Breast epithelium (tissue), 4 donors: ENCODE results near the gene LHFPL3. TPM values are rescaled to one million over a fixed set of nuclear protein-coding genes. Genes with fewer than 3 reads are reported as not detected.

ENCODE experiments used
- DNase-seq, 2 donors: peaks; one replicate each; pipeline ENCODE4 v3.0.0-alpha.2; 2019; ENCODE audit warnings: low spot score in 2 of 2
- H3K27ac ChIP-seq, 2 donors: fragments of 200-600 bp; sonication (generic) in 1 of 2; one replicate each; pipeline ENCODE4 v1.5.1; 2016 to 2019; ENCODE audit warnings: mild to moderate bottlenecking in 1 of 2
- H3K27me3 ChIP-seq, 2 donors: fragments of 200-600 bp; sonication (generic) in 1 of 2; one replicate each; pipeline versions ENCODE4 v1.5.1 to v1.6.0; 2017 to 2019; ENCODE audit warnings: control low read depth in 1 of 2, mild to moderate bottlenecking in 1 of 2
- H3K36me3 ChIP-seq: fragments of 200-600 bp; one replicate; pipeline ENCODE4 v1.5.1; 2019
- H3K4me1 ChIP-seq, 2 donors: fragments of 200-600 bp; sonication (generic); one replicate each; pipeline ENCODE4 v1.5.1; 2016 to 2019; ENCODE audit warnings: control low read depth in 1 of 2
- H3K4me3 ChIP-seq, 3 donors: fragments of 200-600 bp; sonication (generic); 1 replicate in 2 of 3; 2 replicates in 1 of 3; pipeline ENCODE4 v1.5.1; 2016 to 2019; ENCODE audit warnings: mild to moderate bottlenecking in 3 of 3, moderate library complexity in 2 of 3
- H3K9me3 ChIP-seq, 2 donors: fragments of 200-600 bp; sonication (generic) in 1 of 2; one replicate each; pipeline ENCODE4 v1.5.1; 2016 to 2019; ENCODE audit warnings: control low read depth in 1 of 2
- POLR2A ChIP-seq: fragments of 450-650 bp; IDR thresholded peaks from one replicate; pipeline ENCODE4 v1.6.1; 2016; ENCODE audit warnings: antibody characterized with exemption, mild to moderate bottlenecking, moderate library complexity
- POLR2AphosphoS5 ChIP-seq, 3 donors: sonication (generic); formaldehyde crosslinking; IDR thresholded peaks; one replicate each; pipeline ENCODE4 v1.6.1; 2017; ENCODE audit warnings: antibody characterized with exemption in 3 of 3
- intact Hi-C: fragments of 100-400 bp; cut with DNase I; formaldehyde crosslinking; loops from one replicate; pipeline ENCODE4 v1.15.1; 2023; ENCODE audit warnings: low total_unique reads
- total RNA-seq, 3 donors: library from RNA; depleted of rRNA; stranded (reverse); fragments of >200 nt; gene quantifications; one replicate each; pipeline ENCODE4 v1.1.0, GENCODE V29; 2016
- TF ChIP-seq, protein P1 (sequence below), 3 donors: fragments of 450-650 bp; IDR thresholded peaks; one replicate each; pipeline ENCODE4 v1.5.1; 2016 to 2017; ENCODE audit warnings: antibody characterized with exemption in 3 of 3, mild to moderate bottlenecking in 3 of 3, moderate library complexity in 3 of 3

The LHFPL3 gene
- total RNA-seq, 3 donors from 2014 or later, result not detected

- Histone ChIP-seq H3K36me3 (no peaks in the 10 kb centered on the region), H3K4me3 (no peak overlapping the region), H3K4me1 (peaks cover 0 to 2% of the 10 kb centered on the region in 2 donors), H3K27me3 (no peaks in the 10 kb centered on the region), H3K9me3 (no peaks in the 10 kb centered on the region), H3K27ac (no peak overlapping the region)
- intact Hi-C loops, result loop anchor here (10.0 kb wide), 1 partner anchor 86 kb away; no protein-coding TSS in a partner anchor
- DNase-seq, result no peak
- no peak for TF ChIP-seq POLR2AphosphoS5 (IDR thresholded peaks at IDR 0.05)
- TF ChIP-seq, protein P1, sequence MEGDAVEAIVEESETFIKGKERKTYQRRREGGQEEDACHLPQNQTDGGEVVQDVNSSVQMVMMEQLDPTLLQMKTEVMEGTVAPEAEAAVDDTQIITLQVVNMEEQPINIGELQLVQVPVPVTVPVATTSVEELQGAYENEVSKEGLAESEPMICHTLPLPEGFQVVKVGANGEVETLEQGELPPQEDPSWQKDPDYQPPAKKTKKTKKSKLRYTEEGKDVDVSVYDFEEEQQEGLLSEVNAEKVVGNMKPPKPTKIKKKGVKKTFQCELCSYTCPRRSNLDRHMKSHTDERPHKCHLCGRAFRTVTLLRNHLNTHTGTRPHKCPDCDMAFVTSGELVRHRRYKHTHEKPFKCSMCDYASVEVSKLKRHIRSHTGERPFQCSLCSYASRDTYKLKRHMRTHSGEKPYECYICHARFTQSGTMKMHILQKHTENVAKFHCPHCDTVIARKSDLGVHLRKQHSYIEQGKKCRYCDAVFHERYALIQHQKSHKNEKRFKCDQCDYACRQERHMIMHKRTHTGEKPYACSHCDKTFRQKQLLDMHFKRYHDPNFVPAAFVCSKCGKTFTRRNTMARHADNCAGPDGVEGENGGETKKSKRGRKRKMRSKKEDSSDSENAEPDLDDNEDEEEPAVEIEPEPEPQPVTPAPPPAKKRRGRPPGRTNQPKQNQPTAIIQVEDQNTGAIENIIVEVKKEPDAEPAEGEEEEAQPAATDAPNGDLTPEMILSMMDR (IDR thresholded peaks at IDR 0.05), result no peak
- no peak for TF ChIP-seq POLR2A
Measured at GRCh38 chr7:104938741-104939390, 610.5 kb downstream of the LHFPL3 start.

- Histone ChIP-seq H3K27me3 (no peaks in the 10 kb centered on the region), H3K4me1 (peaks cover 0 to 5% of the 10 kb centered on the region in 2 donors), H3K9me3 (no peaks in the 10 kb centered on the region), H3K27ac (no peak overlapping the region), H3K36me3 (no peaks in the 10 kb centered on the region), H3K4me3 (no peak overlapping the region)
- intact Hi-C loops, result no loop called here
- TF ChIP-seq, protein P1 (IDR thresholded peaks at IDR 0.05), result no peak
- TF ChIP-seq POLR2AphosphoS5 (IDR thresholded peaks at IDR 0.05) (no peak), POLR2A (no peak)
- no peak for DNase-seq
Measured at GRCh38 chr7:104940023-104940710, 611.8 kb downstream of the LHFPL3 start.

- Histone ChIP-seq H3K27ac (peak overlapping the region; percentile 90 to 94), H3K4me3 (peak overlapping the region in 1 of 3 donors; percentile 30), H3K9me3 (no peaks in the 10 kb centered on the region), H3K36me3 (no peaks in the 10 kb centered on the region), H3K4me1 (peaks cover 0 to 5% of the 10 kb centered on the region in 2 donors), H3K27me3 (no peaks in the 10 kb centered on the region)
- TF ChIP-seq, protein P1 (IDR thresholded peaks at IDR 0.05), result no peak
- peak in 1 of 3 donors; percentile 47 for TF ChIP-seq POLR2AphosphoS5 (IDR thresholded peaks at IDR 0.05)
- peak in 1 of 2 donors; percentile 34 for DNase-seq
- intact Hi-C loops, result no loop called here
Measured at GRCh38 chr7:104943502-104944343, 615.3 kb downstream of the LHFPL3 start.

DNA sequence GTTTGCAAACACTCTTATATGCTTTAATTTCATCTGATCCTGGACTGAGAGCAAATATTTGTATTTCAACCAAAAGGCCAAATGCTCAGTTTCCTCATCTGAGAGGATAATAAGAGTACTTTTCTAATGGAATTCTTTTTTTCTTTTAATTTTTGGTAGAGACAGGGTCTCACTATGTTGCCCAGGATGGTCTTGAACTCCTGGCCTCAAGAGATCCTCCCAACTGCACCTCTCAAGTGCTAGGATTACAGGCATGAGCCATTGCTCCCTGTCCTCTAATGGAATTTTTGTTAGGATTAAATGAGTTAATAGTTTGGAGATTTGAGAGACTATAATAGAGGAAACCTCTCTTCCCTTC, 617.2 kb downstream of the LHFPL3 start:
- intact Hi-C loops, result no loop called here
- Histone ChIP-seq H3K36me3 (no peaks in the 10 kb centered on the region), H3K9me3 (no peaks in the 10 kb centered on the region), H3K4me1 (peaks cover 0 to 5% of the 10 kb centered on the region in 2 donors), H3K27ac (peak overlapping the region; percentile 90 to 94), H3K27me3 (no peaks in the 10 kb centered on the region), H3K4me3 (peak overlapping the region in 1 of 3 donors; percentile 45)
- no peak for DNase-seq
- TF ChIP-seq, protein P1 (IDR thresholded peaks at IDR 0.05), result no peak
- TF ChIP-seq POLR2A (no peak), POLR2AphosphoS5 (IDR thresholded peaks at IDR 0.05) (no peak)
